ENCODE data around the gene CCL5. TPM values are rescaled to one million over a fixed set of nuclear protein-coding genes. Genes with fewer than 3 reads are reported as not detected.

CCL5 gene
- polyA plus RNA-seq, 1 of the 3 experiments (the other 2 are of a cell fraction) = 0.23 TPM

DNA sequence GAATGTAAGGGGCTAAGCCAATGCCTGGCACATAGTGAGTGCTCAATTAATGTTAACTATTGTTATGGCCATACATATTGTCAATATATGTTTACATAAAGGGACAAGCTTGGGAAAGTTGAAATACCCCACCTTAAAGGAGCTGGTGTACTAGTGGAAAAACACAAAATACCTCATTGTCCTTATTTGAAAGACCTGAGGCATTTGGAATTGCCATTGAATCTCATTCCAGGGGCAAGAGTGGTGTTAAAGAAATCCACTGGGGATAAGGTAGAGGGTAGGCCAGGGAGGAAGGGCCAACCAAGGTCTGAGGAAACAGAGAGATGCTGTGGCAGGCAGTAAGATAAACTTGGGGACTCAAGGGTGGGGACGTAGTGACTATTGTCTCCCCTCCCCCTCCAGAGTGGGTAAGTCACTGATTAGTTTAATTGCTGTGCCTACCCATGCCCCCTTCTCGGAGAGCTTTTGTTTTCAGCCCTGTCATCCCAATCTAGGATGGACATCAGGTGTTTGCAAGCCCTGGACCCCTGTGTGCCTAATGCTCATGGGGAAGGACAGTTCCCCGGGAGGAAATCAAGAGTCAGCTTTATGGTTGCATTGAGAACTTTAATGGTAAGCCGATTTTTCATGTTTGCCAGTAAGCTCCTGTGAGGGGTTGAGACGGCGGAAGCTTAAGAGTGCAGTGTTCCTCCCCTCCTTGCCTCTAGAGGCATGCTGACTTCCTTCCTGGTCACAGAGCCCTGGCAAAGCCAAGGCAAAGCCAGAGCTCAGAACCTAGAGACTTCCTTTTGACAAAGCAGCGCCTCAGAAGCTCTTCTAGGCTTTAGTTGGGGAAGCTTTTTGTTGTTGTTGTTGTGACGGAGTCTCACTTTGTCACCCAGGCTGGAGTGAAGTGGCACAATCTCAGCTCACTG lies 9.0 kb downstream of the CCL5 start:
- Histone ChIP-seq H3K79me2 (ENCODE audit: insufficient read depth) (no peaks in the 10 kb centered on the region), H3K4me2 (no peak overlapping the region), H3K9ac (no peak overlapping the region), H3F3A (replicated peaks; ENCODE audit: insufficient read depth) (no peaks in the 10 kb centered on the region), H3K9me2 (no peaks in the 10 kb centered on the region), H3K4me1 (ENCODE audit: control insufficient read depth in 1 of 2, insufficient read depth in 2 of 2, low read depth in 1 of 2, low read length in 1 of 2) (peaks cover 0 to 3% of the 10 kb centered on the region in 2 experiments; a peak in 1 of 4 replicates), H2AFZ (ENCODE audit: low read depth) (no peak overlapping the region), H3K27me3 (ENCODE audit: insufficient read depth) (no peaks in the 10 kb centered on the region), H4K20me1 (ENCODE audit: insufficient read depth) (no peaks in the 10 kb centered on the region), H3K4me3 (ENCODE audit: low read depth in 2 of 2, low read length in 1 of 2) (no peak overlapping the region), H3K9me3 (no peaks in the 10 kb centered on the region), H3K27ac (ENCODE audit: low read depth in 2 of 2, low read length in 1 of 2) (no peak overlapping the region), H3K36me3 (replicated peaks in 1 of 2; ENCODE audit: control insufficient read depth in 1 of 2, insufficient read depth in 2 of 2, low read length in 1 of 2) (no peaks in the 10 kb centered on the region)
- 70% methylated on average over 8 of the region's 8 CpGs for WGBS (ENCODE audit: low lambda C conversion rate)
- TF ChIP-seq TCF12 (IDR thresholded peaks at IDR 0.05) (no peak), FOXM1 (IDR thresholded peaks at IDR 0.05; ENCODE audit: low read depth) (no peak), POLR2AphosphoS5 (IDR thresholded peaks at IDR 0.05; ENCODE audit: low read depth, low read length) (no peak), TAF1 (IDR thresholded peaks at IDR 0.05; ENCODE audit: borderline replicate concordance, low read depth, low read length) (no peak), RCOR1 (IDR thresholded peaks at IDR 0.05; ENCODE audit: low read length) (no peak), ELF1 (IDR thresholded peaks at IDR 0.05) (no peak), RFX5 (IDR thresholded peaks at IDR 0.05; ENCODE audit: low read length) (no peak), SIN3A (IDR thresholded peaks at IDR 0.05; ENCODE audit: borderline replicate concordance, low read depth, low read length) (no peak), CHD2 (IDR thresholded peaks at IDR 0.05; ENCODE audit: low read length, partially characterized antibody) (no peak), GATA2 (CRISPR knock-in tag; IDR thresholded peaks at IDR 0.05) (no peak), PBX3 (IDR thresholded peaks at IDR 0.05) (no peak), EZH2phosphoT487 (IDR thresholded peaks at IDR 0.05; ENCODE audit: borderline replicate concordance, low read depth) (no peak), RAD21 (IDR thresholded peaks at IDR 0.05; ENCODE audit: low read length) (no peak), MEF2A (IDR thresholded peaks at IDR 0.05; ENCODE audit: borderline replicate concordance, low read depth) (no peak)
- TF ChIP-seq, protein P1, sequence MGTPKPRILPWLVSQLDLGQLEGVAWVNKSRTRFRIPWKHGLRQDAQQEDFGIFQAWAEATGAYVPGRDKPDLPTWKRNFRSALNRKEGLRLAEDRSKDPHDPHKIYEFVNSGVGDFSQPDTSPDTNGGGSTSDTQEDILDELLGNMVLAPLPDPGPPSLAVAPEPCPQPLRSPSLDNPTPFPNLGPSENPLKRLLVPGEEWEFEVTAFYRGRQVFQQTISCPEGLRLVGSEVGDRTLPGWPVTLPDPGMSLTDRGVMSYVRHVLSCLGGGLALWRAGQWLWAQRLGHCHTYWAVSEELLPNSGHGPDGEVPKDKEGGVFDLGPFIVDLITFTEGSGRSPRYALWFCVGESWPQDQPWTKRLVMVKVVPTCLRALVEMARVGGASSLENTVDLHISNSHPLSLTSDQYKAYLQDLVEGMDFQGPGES (IDR thresholded peaks at IDR 0.05; ENCODE audit: low read depth, low read length) = no peak
- ChIA-PET CTCF (interaction anchor here (0.9 to 1.2 kb wide), 2 partner anchors 124 to 612 kb away, joined by 3 read pairs; no protein-coding TSS in a partner anchor), POLR2A (no interaction called here)
- DNase-seq = no peak

DNA sequence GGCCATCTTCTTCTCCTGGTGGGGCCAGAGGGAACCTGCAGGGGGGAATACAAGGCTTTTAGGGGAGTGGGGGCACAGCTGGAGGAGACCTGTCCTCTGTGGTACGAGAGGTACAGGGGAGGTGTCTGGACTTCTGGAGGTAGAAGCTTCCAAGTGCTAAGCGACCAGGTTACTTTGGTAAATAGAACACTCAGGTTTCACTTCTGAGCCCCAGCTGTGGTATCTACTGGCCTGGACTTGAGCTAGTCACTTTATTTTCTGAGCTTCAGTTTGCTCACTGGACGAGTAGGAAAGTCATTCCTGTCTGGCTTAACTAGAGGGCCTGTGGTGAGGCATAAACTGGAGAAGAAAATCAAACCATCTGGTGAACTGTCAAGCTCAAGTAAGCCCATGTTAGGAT lies 11.4 kb downstream of the CCL5 start, which contains the start of gene HEATR9:
TSS of gene HEATR9 (minus strand) at position 155 of the 400 bp plus-strand sequence. CDS start at position 6, 149 bp downstream.
- Histone ChIP-seq H3K9ac (no peak within 1 kb of the TSS), H3K9me2 (no peaks in the 10 kb centered on the region), H4K20me1 (ENCODE audit: insufficient read depth) (no peaks in the 10 kb centered on the region), H3K27me3 (ENCODE audit: insufficient read depth) (no peaks in the 10 kb centered on the region), H2AFZ (ENCODE audit: low read depth) (no peak within 1 kb of the TSS), H3K36me3 (replicated peaks in 1 of 2; ENCODE audit: control insufficient read depth in 1 of 2, insufficient read depth in 2 of 2, low read length in 1 of 2) (no peaks in the 10 kb centered on the region), H3K27ac (ENCODE audit: low read depth in 2 of 2, low read length in 1 of 2) (no peak within 1 kb of the TSS), H3K4me2 (no peak within 1 kb of the TSS), H3K4me3 (ENCODE audit: low read depth in 2 of 2, low read length in 1 of 2) (no peak within 1 kb of the TSS), H3F3A (replicated peaks; ENCODE audit: insufficient read depth) (no peaks in the 10 kb centered on the region), H3K4me1 (ENCODE audit: control insufficient read depth in 1 of 2, insufficient read depth in 2 of 2, low read depth in 1 of 2, low read length in 1 of 2) (peaks cover 0 to 3% of the 10 kb centered on the region in 2 experiments; a peak in 1 of 4 replicates), H3K79me2 (ENCODE audit: insufficient read depth) (no peaks in the 10 kb centered on the region), H3K9me3 (no peaks in the 10 kb centered on the region)
- DNase-seq = no peak
- ChIA-PET POLR2A (no interaction called here), CTCF (interaction anchor here (0.5 to 1.1 kb wide), 3 partner anchors 19 to 123 kb away, joined by 3 read pairs; partner anchors contain the start of gene TAF15)
- no peak for TF ChIP-seq RXRA (IDR thresholded peaks at IDR 0.05; ENCODE audit: borderline replicate concordance, low read depth)
- TF ChIP-seq MEF2A (IDR thresholded peaks at IDR 0.05; ENCODE audit: borderline replicate concordance, low read depth) = no peak
- TF ChIP-seq GATA2 (CRISPR knock-in tag; IDR thresholded peaks at IDR 0.05) = no peak
- no peak for TF ChIP-seq USF1 (IDR thresholded peaks at IDR 0.05; ENCODE audit: borderline replicate concordance, low read depth)
- no peak for TF ChIP-seq TCF12 (IDR thresholded peaks at IDR 0.05)
- no peak for TF ChIP-seq TEAD4 (IDR thresholded peaks at IDR 0.05; ENCODE audit: borderline replicate concordance, insufficient read depth)
- no peak for TF ChIP-seq RFX5 (IDR thresholded peaks at IDR 0.05; ENCODE audit: low read length)
- no peak for TF ChIP-seq JUND (IDR thresholded peaks at IDR 0.05)
- no peak for TF ChIP-seq YY1 (IDR thresholded peaks at IDR 0.05; ENCODE audit: low read depth)
- WGBS (ENCODE audit: low lambda C conversion rate) = 42% methylated on average over 3 of the region's 3 CpGs

All from SK-N-SH (cell line).